ENCODE measurements around the gene CD52. TPM values are rescaled to one million over a fixed set of nuclear protein-coding genes. Genes with fewer than 3 reads are reported as not detected.

CD52 gene
- total RNA-seq, 4 donors from 2014 or later = 1.8 to 2.7 (median 2.2) TPM; not detected in 1

DNA sequence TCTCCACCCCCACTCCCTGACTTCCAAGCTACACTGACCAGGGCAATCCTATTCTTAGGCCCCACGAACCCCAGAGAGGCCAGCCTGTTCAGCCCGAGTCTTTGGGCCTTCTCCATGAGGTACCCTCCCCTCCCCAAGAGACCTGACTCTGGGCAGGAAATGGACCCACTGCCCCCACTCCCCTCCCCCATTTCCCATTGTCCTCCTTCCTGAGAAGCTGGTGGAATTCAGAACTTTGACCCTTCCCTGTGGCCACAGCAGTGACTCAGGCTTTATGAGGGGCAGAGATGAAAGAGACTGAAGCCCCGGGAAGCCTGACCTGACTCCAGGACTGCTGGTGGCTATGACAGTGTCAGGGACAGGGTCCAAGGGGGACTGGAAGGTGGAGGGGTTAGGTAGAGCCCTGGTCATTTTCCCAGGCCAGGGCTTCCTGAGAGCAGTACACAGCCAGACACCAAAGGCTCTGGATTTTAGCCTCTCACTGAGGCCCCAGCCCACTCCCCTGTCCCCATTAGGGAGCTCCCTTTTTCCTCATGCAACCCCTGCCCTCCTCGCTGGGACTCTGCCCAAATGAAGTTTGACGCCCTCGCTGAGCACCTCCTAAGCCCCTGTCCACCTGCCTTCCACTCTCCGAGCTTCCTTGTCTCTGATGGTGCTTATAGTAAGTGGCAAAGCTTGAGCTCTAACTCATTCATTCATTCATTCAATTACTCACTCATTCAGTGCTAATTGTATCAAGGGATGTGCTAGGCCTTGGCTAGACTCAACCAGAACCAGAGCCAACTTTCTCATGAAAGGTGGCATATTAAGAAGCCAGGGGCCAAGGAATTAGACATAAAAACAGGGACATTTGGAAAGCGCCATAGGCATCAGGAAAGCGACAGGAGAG is 33.2 kb downstream of the CD52 start:
- H3K27ac ChIP-seq = no peak overlapping the region
- 82 to 84% methylated on average over 6 of the region's 9 CpGs for WGBS, 2 donors (ENCODE audit: low coverage in 1 of 2)
- no peak overlapping the region for H3K4me3 ChIP-seq
- H3K9me3 ChIP-seq = no peaks in the 10 kb centered on the region
- TF ChIP-seq POLR2A (IDR thresholded peaks at IDR 0.05) (no peak), CTCF (IDR thresholded peaks at IDR 0.05) (no peak), EP300 (IDR thresholded peaks at IDR 0.05) (no peak), POLR2AphosphoS5 (IDR thresholded peaks at IDR 0.05) (no peak)
- H3K4me1 ChIP-seq = no peaks in the 10 kb centered on the region
- H3K27me3 ChIP-seq = peaks cover 37% of the 10 kb centered on the region
- no peaks in the 10 kb centered on the region for H3K36me3 ChIP-seq
- no peak for ATAC-seq

GRCh38 chr1:26351590-26352337 is 34.0 kb downstream of the CD52 start:
- WGBS, 2 donors (ENCODE audit: low coverage in 1 of 2) = 78 to 91% methylated on average over 6 to 8 of the region's 12 CpGs
- Histone ChIP-seq H3K4me3 (no peak overlapping the region), H3K27ac (no peak overlapping the region), H3K4me1 (no peaks in the 10 kb centered on the region), H3K27me3 (peaks cover 44% of the 10 kb centered on the region), H3K9me3 (no peaks in the 10 kb centered on the region), H3K36me3 (no peaks in the 10 kb centered on the region)
- ATAC-seq = no peak
- TF ChIP-seq EP300 (IDR thresholded peaks at IDR 0.05) (no peak), POLR2AphosphoS5 (IDR thresholded peaks at IDR 0.05) (no peak), CTCF (IDR thresholded peaks at IDR 0.05) (no peak), POLR2A (IDR thresholded peaks at IDR 0.05) (no peak)

DNA sequence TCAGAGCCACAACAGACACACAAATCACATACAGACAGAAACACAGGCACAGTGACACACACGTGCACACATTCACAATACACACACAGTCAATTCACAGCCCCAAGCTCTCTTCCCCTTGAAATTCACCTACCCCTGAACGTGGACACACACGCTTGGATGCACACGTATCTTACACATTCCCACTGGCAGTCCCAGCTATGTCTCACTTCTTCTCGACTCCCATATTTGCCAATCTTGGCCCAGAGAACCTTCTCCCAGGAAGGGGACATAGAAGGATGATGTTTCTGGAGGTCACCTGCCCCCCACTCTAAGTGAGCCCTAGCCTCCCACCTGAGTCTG is 34.6 kb downstream of the CD52 start:
- peaks cover 50% of the 10 kb centered on the region for H3K27me3 ChIP-seq
- no peaks in the 10 kb centered on the region for H3K9me3 ChIP-seq
- no peak for ATAC-seq
- TF ChIP-seq POLR2AphosphoS5 (IDR thresholded peaks at IDR 0.05) (no peak), POLR2A (IDR thresholded peaks at IDR 0.05) (no peak), EP300 (IDR thresholded peaks at IDR 0.05) (no peak), CTCF (IDR thresholded peaks at IDR 0.05) (no peak)
- H3K27ac ChIP-seq = no peak overlapping the region
- H3K36me3 ChIP-seq = no peaks in the 10 kb centered on the region
- 80 to 83% methylated on average over 4 to 5 of the region's 5 CpGs for WGBS, 2 donors (ENCODE audit: low coverage in 1 of 2)
- H3K4me3 ChIP-seq = no peak overlapping the region
- H3K4me1 ChIP-seq = no peaks in the 10 kb centered on the region

DNA sequence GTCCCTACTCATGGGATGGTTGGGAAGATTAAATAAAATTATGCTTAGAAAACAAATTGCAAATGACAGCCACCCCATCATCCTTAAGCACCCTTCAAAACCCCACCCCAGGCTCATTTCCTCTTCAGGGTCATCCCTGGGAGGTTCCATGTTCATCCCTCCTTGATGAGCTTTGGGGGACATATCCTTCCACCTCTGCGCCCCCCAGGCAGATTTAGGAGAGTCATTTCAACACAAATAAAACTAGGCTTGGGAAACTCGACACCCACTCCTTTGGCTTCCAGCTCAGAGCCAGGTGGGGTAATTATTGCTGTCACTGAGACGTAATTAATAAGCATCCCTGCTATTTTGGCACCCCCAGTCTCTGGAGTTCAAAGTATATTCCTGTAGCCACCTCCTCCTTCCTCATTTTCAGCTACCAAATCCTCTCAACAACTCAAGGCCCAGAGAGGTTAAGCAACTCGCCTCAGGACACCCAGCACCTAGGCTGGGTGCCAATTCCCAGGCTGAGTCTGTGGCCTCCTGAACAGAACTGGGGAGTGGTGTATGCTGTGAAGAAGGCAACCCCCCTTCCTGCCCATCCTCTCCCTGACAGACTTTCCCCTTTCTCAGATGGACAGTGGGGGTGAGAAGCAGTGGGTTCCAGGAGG is 35.6 kb downstream of the CD52 start:
- Histone ChIP-seq H3K27me3 (peaks cover 60% of the 10 kb centered on the region), H3K4me1 (no peaks in the 10 kb centered on the region), H3K9me3 (no peaks in the 10 kb centered on the region), H3K4me3 (no peak overlapping the region), H3K36me3 (no peaks in the 10 kb centered on the region), H3K27ac (no peak overlapping the region)
- ATAC-seq = no peak
- WGBS, 2 donors (ENCODE audit: low coverage in 1 of 2) = 64 to 74% methylated on average over 3 to 4 of the region's 4 CpGs
- no peak for TF ChIP-seq CTCF (IDR thresholded peaks at IDR 0.05)
- no peak for TF ChIP-seq POLR2A (IDR thresholded peaks at IDR 0.05)
- TF ChIP-seq POLR2AphosphoS5 (IDR thresholded peaks at IDR 0.05) = no peak
- no peak for TF ChIP-seq EP300 (IDR thresholded peaks at IDR 0.05)

Measured in gastroesophageal sphincter (tissue), 4 donors.